HepG2 (cell line): Measurements from ENCODE around the gene CACNB4. TPM values are rescaled to one million over a fixed set of nuclear protein-coding genes. Genes with fewer than 3 reads are reported as not detected.

Experiments used
- ATAC-seq: fragments of 200-7000 bp; cut with Tn5 transposase; 3 replicates; pipeline ENCODE4 v1.9.1; 2020; ENCODE audit warnings: mild to moderate bottlenecking, moderate library complexity
- BruUV-seq: library from RNA; stranded (reverse); fragments of 400-500 nt; replicated peaks from 2 replicates; lab custom pipeline; 2021; lab: Mats Ljungman, UMichigan
- CTCF ChIA-PET: fragments of 300-600 bp; formaldehyde crosslinking; extraction: SDS; loops from one replicate; lab custom pipeline; 2021; ENCODE audit warnings: low total read pairs, inconsistent platforms, low intra/inter-chr PET ratio; lab: Yijun Ruan, JAX
- POLR2A ChIA-PET: fragments of 350-600 bp; sonication (Branson Sonifier 250); formaldehyde crosslinking; loops from one replicate; lab custom pipeline; 2020; ENCODE audit warnings: antibody characterized with exemption, inconsistent platforms; lab: Yijun Ruan, JAX
- DNase-seq: peaks from one replicate; pipeline ENCODE4 v3.0.0-alpha.2; 2015; ENCODE audit warnings: low spot score
- FAIRE-seq: peaks from 3 replicates; lab custom pipeline; 2011; peaks lifted over from hg19 to GRCh38; lab: Jason Lieb, UNC
- H2AFZ ChIP-seq: one replicate; pipeline ENCODE4 v1.6.1; 2011; ENCODE audit warnings: low read length, inconsistent platforms
- H3K27ac ChIP-seq: fragments of 300-600 bp; 3 replicates; pipeline ENCODE4 v1.8.0; 2011; ENCODE audit warnings: mixed run types, mild to moderate bottlenecking, mixed read lengths, low read length, inconsistent platforms; ENCODE audit not compliant: insufficient read depth; ENCODE audit errors: extremely low read length
- H3K27me3 ChIP-seq, 2 experiments: fragments of 200-600 bp in 1 of 2; 2 replicates in 1 of 2; 3 replicates in 1 of 2; pipeline versions ENCODE4 v1.6.0 to v1.8.0; 2011; ENCODE audit warnings: low read length in 2 of 2, mild to moderate bottlenecking in 2 of 2, moderate library complexity in 2 of 2, inconsistent platforms in 1 of 2; ENCODE audit not compliant: insufficient read depth in 2 of 2, control insufficient read depth in 1 of 2
- H3K36me3 ChIP-seq, 2 experiments: fragments of 200-600 bp in 1 of 2; replicated peaks in 1 of 2; 2 replicates in 1 of 2; 3 replicates in 1 of 2; pipeline versions ENCODE4 v1.5.1 to v1.8.0; 2011; ENCODE audit warnings: low read length in 2 of 2, inconsistent platforms in 1 of 2; ENCODE audit not compliant: insufficient read depth in 2 of 2, control insufficient read depth in 1 of 2
- H3K4me1 ChIP-seq: 2 replicates; pipeline ENCODE4 v1.5.1; 2012; ENCODE audit warnings: low read length, inconsistent platforms; ENCODE audit not compliant: insufficient read depth
- H3K4me2 ChIP-seq: 2 replicates; pipeline ENCODE4 v1.6.0; 2011; ENCODE audit warnings: low read depth, low read length, inconsistent platforms
- H3K4me3 ChIP-seq, 3 experiments: fragments of 200-600 bp in 1 of 3; sonication (generic), shearing (Covaris generic) in 1 of 3; replicated peaks in 1 of 3; 2 replicates each; pipeline ENCODE4 v1.5.1; 2011 to 2016; ENCODE audit warnings: low read length in 3 of 3, inconsistent platforms in 2 of 3, low read depth in 2 of 3, mild to moderate bottlenecking in 2 of 3, control low read depth in 1 of 3, mixed read lengths in 1 of 3; ENCODE audit not compliant: insufficient read depth in 1 of 3
- H3K79me2 ChIP-seq: one replicate; pipeline ENCODE4 v1.6.1; 2011; ENCODE audit warnings: low read length, inconsistent platforms; ENCODE audit not compliant: insufficient read depth
- H3K9ac ChIP-seq: 2 replicates; pipeline ENCODE4 v1.6.0; 2011; ENCODE audit warnings: mild to moderate bottlenecking, low read depth, low read length, inconsistent platforms; ENCODE audit not compliant: insufficient read depth
- H3K9me3 ChIP-seq: 2 replicates; pipeline ENCODE4 v1.5.1; 2012; ENCODE audit warnings: mild to moderate bottlenecking, low read length
- H4K20me1 ChIP-seq: 2 replicates; pipeline ENCODE4 v1.6.0; 2011; ENCODE audit warnings: inconsistent platforms, mild to moderate bottlenecking, low read length, moderate library complexity; ENCODE audit not compliant: insufficient read depth
- ARID2 ChIP-seq: sonication (generic); formaldehyde crosslinking; IDR thresholded peaks from 2 replicates; pipeline ENCODE4 v1.8.1; 2022; ENCODE audit warnings: mild to moderate bottlenecking, missing genetic modification reagents, borderline replicate concordance
- ATRX ChIP-seq: sonication (generic); formaldehyde crosslinking; IDR thresholded peaks from 2 replicates; pipeline ENCODE4 v1.4.0; 2020; ENCODE audit warnings: missing genetic modification reagents, borderline replicate concordance
- BCL6 ChIP-seq: IDR thresholded peaks from 2 replicates; pipeline ENCODE4 v1.6.1; 2016; ENCODE audit warnings: missing genetic modification reagents, missing compliant biosample characterization
- FOXA3 ChIP-seq: IDR thresholded peaks from 2 replicates; pipeline ENCODE4 v1.6.1; 2016; ENCODE audit warnings: missing genetic modification reagents, missing compliant biosample characterization
- NR2F6 ChIP-seq, 2 experiments: IDR thresholded peaks; 2 replicates each; pipeline ENCODE4 v1.6.1; 2016; ENCODE audit warnings: antibody characterized with exemption in 1 of 2, mild to moderate bottlenecking in 1 of 2
- YY1 ChIP-seq: IDR thresholded peaks from 2 replicates; pipeline ENCODE4 v1.6.1; 2011; ENCODE audit warnings: low read length, low read depth, moderate library complexity, mild to moderate bottlenecking; ENCODE audit not compliant: insufficient read depth, insufficient replicate concordance
- ZFP90 ChIP-seq: sonication (generic); formaldehyde crosslinking; IDR thresholded peaks from 2 replicates; pipeline ENCODE4 v1.8.0; 2022; ENCODE audit warnings: missing genetic modification reagents, mild to moderate bottlenecking, inconsistent platforms, borderline replicate concordance
- ZMYM3 ChIP-seq: sonication (generic); formaldehyde crosslinking; IDR thresholded peaks from 2 replicates; pipeline ENCODE4 v1.5.1; 2020; ENCODE audit warnings: mild to moderate bottlenecking, missing genetic modification reagents
- ZSCAN31 ChIP-seq: sonication (generic); formaldehyde crosslinking; IDR thresholded peaks from 2 replicates; pipeline ENCODE4 v1.5.0; 2020; ENCODE audit warnings: low read depth, mild to moderate bottlenecking, missing genetic modification reagents
- WGBS: methylation state at CpG from one replicate; pipeline ENCODE4 v1.1.6; 2017; ENCODE audit warnings: low lambda C conversion rate; 5-methylcytosine and 5-hydroxymethylcytosine counted together
- in situ Hi-C: cut with HindIII; loops from 2 replicates; pipeline ENCODE4 v1.10.0; 2017; ENCODE audit warnings: low pct_unique_long_range_greater_than_20kb; ENCODE audit not compliant: extremely low pct_ligation_motif_present
- intact Hi-C: fragments of 100-400 bp; cut with micrococcal nuclease; formaldehyde crosslinking; loops from one replicate; pipeline ENCODE4 v1.10.0; 2022; ENCODE audit not compliant: unreplicated experiment
- polyA plus RNA-seq, 8 experiments: library from polyadenylated mRNA; depleted of rRNA in 3 of 8; stranded (reverse) in 7 of 8; unstranded in 1 of 8; fragments of >200 nt; fragmentation: Illumina TruSeq in 4 of 8; extraction: Trizol in 4 of 8; gene quantifications; 2 replicates each; pipeline versions ENCODE4 v1.2.1 to v1.2.3, GENCODE V29; 2011 to 2016; ENCODE audit warnings: low read depth in 4 of 8, missing spikeins in 1 of 8, mixed read lengths in 1 of 8; ENCODE audit not compliant: insufficient read depth in 1 of 8
- total RNA-seq, 5 experiments: library from RNA; depleted of rRNA; stranded (reverse); fragments of >200 nt; fragmentation: Illumina TruSeq; extraction: Trizol; gene quantifications; 2 replicates each; pipeline ENCODE4 v1.2.3, GENCODE V29; 2016; ENCODE audit warnings: low read depth in 1 of 5
- TF ChIP-seq, protein P1 (sequence below): sonication (generic); formaldehyde crosslinking; IDR thresholded peaks from 2 replicates; pipeline ENCODE4 v1.4.0; 2020; ENCODE audit warnings: missing genetic modification reagents, mild to moderate bottlenecking, borderline replicate concordance
- TF ChIP-seq, protein P2 (sequence below): sonication (generic); formaldehyde crosslinking; IDR thresholded peaks from 2 replicates; pipeline ENCODE4 v1.4.0; 2020; ENCODE audit warnings: low read depth, mild to moderate bottlenecking, missing genetic modification reagents
- TF ChIP-seq, protein P3 (sequence below): sonication (generic); formaldehyde crosslinking; IDR thresholded peaks from 2 replicates; pipeline ENCODE4 v1.5.1; 2020; ENCODE audit warnings: mild to moderate bottlenecking, missing genetic modification reagents, borderline replicate concordance

CACNB4 gene
- total and polyA plus RNA-seq, 2 of the 13 experiments (the other 11 are each of a cell fraction or from before 2014, with no cell fraction given) = 5.1 to 14.3 TPM

DNA sequence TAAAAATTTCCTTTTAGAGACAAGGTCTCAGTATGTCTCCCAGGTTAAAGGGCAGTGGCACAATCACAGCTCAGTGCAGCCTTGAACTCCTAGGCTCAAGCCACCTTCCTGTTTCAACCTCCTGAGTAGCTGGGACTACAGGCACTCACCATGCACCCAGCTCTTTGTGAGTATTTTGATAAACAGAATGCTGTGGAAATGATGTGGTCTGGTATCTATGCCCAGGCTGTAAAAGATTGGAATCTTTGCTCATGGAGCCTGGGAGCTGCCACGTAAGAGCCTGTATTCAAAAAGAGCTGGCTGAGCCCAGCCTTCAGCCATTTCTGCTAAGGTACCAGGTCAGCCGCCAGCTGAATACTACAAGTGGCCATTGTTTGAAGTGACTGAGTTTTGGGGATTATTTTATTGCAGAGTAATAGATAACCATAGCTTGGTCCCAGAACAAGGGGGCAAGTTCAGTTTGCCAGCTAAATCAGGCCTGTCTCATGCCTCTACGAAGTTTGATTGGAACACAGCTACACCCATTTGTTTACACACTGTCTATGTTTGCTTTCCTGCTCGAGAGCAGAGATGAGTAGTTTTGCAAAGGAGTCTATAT lies 249.3 kb downstream of the CACNB4 start:
- ChIA-PET CTCF (no interaction called here), POLR2A (interaction anchor here (0.8 to 2.6 kb wide), 3 partner anchors 21 to 146 kb away, joined by 3 to 41 read pairs (median 3); partner anchors contain the start of gene ARL5A)
- peak; percentile 60 for FAIRE-seq
- Histone ChIP-seq H3K4me3 (peak overlapping the region in 1 of 3 experiments; percentile 35; a peak in 1 of 6 replicates), H4K20me1 (no peaks in the 10 kb centered on the region; the same call in 1 of the 2 replicates), H3K79me2 (no peaks in the 10 kb centered on the region), H2AFZ (no peak overlapping the region), H3K27ac (peak overlapping the region; percentile 39), H3K9ac (peak overlapping the region; percentile 18; the same call in 1 of the 2 replicates), H3K4me2 (peak overlapping the region; percentile 68), H3K9me3 (no peaks in the 10 kb centered on the region), H3K36me3 (no peaks in the 10 kb centered on the region; a peak in 1 of 5 replicates), H3K27me3 (no peaks in the 10 kb centered on the region), H3K4me1 (peaks cover 64% of the 10 kb centered on the region)
- peak; percentile 90 for ATAC-seq
- intact Hi-C loops = no loop called here
- WGBS = 19% methylated on average over 4 of the region's 4 CpGs
- no TSS peak for BruUV-seq
- in situ Hi-C loops = no loop called here
- DNase-seq = peak; percentile 78
- no peak; the same call in none of the 2 replicates for TF ChIP-seq NR2F6 (IDR thresholded peaks at IDR 0.05)
- TF ChIP-seq NR2F6 (CRISPR knock-in tag; IDR thresholded peaks at IDR 0.05) = peak; percentile 71
- TF ChIP-seq, protein P1, sequence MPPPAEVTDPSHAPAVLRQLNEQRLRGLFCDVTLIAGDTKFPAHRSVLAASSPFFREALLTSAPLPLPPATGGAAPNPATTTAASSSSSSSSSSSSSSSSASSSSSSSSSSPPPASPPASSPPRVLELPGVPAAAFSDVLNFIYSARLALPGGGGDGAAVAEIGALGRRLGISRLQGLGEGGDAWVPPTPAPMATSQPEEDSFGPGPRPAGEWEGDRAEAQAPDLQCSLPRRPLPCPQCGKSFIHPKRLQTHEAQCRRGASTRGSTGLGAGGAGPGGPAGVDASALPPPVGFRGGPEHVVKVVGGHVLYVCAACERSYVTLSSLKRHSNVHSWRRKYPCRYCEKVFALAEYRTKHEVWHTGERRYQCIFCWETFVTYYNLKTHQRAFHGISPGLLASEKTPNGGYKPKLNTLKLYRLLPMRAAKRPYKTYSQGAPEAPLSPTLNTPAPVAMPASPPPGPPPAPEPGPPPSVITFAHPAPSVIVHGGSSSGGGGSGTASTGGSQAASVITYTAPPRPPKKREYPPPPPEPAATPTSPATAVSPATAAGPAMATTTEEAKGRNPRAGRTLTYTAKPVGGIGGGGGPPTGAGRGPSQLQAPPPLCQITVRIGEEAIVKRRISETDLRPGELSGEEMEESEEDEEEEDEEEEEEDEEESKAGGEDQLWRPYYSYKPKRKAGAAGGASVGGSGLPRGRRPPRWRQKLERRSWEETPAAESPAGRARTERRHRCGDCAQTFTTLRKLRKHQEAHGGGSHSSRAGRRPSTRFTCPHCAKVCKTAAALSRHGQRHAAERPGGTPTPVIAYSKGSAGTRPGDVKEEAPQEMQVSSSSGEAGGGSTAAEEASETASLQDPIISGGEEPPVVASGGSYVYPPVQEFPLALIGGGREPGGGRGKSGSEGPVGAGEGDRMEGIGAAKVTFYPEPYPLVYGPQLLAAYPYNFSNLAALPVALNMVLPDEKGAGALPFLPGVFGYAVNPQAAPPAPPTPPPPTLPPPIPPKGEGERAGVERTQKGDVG = no peak
- TF ChIP-seq ZFP90 (CRISPR knock-in tag) = 0 out of 2 replicates have a peak, but pooled peaks have one; percentile 38
- peak; percentile 55 for TF ChIP-seq YY1
- TF ChIP-seq, protein P2, sequence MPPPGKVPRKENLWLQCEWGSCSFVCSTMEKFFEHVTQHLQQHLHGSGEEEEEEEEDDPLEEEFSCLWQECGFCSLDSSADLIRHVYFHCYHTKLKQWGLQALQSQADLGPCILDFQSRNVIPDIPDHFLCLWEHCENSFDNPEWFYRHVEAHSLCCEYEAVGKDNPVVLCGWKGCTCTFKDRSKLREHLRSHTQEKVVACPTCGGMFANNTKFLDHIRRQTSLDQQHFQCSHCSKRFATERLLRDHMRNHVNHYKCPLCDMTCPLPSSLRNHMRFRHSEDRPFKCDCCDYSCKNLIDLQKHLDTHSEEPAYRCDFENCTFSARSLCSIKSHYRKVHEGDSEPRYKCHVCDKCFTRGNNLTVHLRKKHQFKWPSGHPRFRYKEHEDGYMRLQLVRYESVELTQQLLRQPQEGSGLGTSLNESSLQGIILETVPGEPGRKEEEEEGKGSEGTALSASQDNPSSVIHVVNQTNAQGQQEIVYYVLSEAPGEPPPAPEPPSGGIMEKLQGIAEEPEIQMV (CRISPR knock-in tag) = 0 out of 2 replicates have a peak, but pooled peaks have one; percentile 19
- 0 out of 2 replicates have a peak, but pooled peaks have one; percentile 54 for TF ChIP-seq ARID2 (CRISPR knock-in tag)
- TF ChIP-seq ZSCAN31 (CRISPR knock-in tag) = 0 out of 2 replicates have a peak, but pooled peaks have one; percentile 50
- peak; percentile 88 for TF ChIP-seq FOXA3 (CRISPR knock-in tag)
- peak; percentile 93 for TF ChIP-seq BCL6 (CRISPR knock-in tag)
- 0 out of 2 replicates have a peak, but pooled peaks have one; percentile 19 for TF ChIP-seq ZMYM3 (CRISPR knock-in tag)
- TF ChIP-seq ATRX (CRISPR knock-in tag) = no peak
- TF ChIP-seq, protein P3, sequence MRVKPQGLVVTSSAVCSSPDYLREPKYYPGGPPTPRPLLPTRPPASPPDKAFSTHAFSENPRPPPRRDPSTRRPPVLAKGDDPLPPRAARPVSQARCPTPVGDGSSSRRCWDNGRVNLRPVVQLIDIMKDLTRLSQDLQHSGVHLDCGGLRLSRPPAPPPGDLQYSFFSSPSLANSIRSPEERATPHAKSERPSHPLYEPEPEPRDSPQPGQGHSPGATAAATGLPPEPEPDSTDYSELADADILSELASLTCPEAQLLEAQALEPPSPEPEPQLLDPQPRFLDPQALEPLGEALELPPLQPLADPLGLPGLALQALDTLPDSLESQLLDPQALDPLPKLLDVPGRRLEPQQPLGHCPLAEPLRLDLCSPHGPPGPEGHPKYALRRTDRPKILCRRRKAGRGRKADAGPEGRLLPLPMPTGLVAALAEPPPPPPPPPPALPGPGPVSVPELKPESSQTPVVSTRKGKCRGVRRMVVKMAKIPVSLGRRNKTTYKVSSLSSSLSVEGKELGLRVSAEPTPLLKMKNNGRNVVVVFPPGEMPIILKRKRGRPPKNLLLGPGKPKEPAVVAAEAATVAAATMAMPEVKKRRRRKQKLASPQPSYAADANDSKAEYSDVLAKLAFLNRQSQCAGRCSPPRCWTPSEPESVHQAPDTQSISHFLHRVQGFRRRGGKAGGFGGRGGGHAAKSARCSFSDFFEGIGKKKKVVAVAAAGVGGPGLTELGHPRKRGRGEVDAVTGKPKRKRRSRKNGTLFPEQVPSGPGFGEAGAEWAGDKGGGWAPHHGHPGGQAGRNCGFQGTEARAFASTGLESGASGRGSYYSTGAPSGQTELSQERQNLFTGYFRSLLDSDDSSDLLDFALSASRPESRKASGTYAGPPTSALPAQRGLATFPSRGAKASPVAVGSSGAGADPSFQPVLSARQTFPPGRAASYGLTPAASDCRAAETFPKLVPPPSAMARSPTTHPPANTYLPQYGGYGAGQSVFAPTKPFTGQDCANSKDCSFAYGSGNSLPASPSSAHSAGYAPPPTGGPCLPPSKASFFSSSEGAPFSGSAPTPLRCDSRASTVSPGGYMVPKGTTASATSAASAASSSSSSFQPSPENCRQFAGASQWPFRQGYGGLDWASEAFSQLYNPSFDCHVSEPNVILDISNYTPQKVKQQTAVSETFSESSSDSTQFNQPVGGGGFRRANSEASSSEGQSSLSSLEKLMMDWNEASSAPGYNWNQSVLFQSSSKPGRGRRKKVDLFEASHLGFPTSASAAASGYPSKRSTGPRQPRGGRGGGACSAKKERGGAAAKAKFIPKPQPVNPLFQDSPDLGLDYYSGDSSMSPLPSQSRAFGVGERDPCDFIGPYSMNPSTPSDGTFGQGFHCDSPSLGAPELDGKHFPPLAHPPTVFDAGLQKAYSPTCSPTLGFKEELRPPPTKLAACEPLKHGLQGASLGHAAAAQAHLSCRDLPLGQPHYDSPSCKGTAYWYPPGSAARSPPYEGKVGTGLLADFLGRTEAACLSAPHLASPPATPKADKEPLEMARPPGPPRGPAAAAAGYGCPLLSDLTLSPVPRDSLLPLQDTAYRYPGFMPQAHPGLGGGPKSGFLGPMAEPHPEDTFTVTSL (CRISPR knock-in tag) = peak; percentile 60; the same call in 1 of the 2 replicates
